ENCODE data around the gene NRTN.
"Not testable (repeated sequence)": the region's sequence is repeated elsewhere in the genome, so short reads cannot be mapped to it uniquely, and the experiment has no call there.

NRTN gene

DNA sequence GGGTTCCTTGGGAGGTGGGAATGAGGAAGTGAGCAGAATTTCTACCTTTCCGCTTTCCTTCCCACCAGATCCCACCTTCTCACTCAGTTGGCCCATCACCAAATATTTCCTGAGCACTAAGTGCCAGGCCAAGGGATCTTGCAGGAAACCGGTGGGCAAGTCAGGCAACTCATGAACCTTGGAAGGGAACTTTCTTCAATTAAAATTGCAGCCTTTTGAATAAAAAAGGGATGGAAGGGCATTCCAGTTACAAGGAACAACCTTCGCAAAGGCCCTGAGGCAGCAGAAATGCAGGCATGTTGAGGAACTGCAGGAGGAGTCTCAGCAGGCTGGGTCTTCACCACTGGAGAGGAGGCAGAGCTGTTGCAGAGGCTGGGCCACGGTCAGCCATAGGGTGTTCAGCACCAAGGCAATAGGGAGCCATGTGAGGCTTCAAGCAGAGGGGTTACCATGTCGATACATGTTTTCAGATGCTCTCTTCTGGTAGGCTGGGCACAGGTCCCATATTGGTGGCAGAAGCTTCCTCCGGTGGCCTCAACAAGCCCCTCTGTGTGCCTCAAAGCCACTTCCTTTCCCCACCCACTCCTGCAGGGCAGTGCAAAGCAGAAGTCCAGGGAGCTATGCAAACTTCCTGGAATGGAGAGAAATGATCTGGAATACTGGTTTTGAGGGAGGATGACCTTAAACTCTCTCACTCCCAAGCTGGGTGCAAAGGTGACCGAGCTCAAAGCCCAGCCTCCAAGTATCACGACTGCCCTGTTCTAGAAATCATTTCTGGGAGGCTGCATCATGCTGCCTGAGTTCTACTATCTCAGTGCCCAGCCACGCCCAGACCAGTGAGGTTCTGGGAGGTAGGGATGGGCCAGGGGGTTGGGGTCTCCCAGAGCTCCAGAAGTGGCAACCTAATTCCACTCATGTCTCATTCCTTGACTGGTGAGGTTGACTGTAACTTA is 34.5 kb downstream of the NRTN start, which contains the start of gene FUT6:
Gene FUT6 (minus strand): TSS at position 638 of the 953 bp plus-strand sequence. CDS start 7,135 bp downstream, outside the sequence.
- no peak for DNase-seq

DNA sequence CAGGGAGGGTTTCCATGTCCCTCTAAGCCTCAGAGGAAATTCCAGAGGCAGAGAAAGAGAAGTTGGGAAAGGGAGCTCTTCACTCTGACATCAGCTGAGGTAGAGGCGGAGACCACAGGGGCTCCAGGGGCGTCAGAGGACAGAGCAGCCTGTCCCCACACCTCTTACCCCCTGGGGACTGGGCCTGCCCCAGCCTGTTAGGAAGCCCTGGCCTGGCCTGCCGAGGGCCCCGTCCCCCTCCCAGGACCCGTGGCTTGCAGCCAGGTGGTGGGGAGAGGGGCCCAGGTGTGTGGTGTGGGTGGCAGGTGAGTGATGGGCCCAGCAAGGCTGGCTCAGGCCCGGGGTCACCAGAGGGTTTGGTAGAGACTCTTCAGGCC is 36.9 kb downstream of the NRTN start:
- not testable (repeated sequence) for DNase-seq

DNA sequence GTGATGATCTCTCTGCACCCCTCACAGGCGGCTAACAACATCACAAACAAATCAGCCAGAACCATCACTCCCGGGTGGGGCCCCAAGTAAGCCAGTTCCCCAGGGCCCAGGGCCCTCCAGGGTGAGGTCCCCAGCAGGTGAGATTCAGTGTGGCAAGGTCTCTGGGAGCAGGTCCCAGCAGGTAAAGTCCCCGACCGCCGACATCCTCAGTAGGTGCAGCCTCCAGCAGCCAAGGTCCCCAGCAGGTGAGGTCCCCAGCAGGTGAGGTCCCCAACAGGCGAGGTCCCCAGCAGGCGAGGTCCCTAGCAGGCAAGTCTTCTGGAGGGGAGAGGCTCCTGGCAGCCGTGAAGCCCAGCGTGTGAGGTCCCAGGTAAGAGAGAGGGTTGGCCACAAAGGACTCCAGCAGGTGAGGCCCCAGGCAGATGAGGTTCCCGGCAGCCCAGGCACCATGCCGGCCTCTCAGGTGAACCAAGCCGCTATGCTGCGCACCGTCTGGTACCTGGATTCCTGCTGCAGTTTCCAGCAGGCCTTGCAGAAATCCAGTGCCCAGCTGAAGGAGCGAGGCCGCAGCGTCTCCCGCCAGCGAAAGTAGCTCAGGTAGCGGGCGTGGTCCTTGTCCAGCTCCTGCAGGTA is 38.5 kb downstream of the NRTN start:
- no peak for DNase-seq

- no peak for DNase-seq
These were observed 39.9 kb downstream of the NRTN start for GRCh38 chr19:5844456-5845433.

DNA sequence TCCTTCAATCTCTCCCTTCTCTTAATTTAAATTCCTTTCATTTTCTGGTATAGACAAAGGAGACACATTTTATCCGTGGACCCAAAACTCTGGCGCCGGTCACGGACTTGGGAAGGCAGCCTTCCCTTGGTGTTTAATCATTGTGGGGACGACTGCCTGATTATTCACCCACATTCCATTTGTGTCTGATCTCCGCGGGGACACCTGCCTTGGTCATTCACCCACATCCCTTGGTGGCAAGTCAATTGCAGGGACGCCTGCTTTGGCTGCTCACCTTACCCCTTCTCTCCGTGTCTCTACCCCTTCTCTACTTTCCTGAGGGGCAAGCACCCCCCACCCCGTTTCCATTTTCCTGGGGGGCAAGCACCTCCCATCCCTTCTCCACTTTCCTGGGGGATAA is 43.0 kb downstream of the NRTN start:
- DNase-seq: not testable (repeated sequence)

- not testable (repeated sequence) for DNase-seq
These were observed 43.8 kb downstream of the NRTN start for GRCh38 chr19:5848621-5849020.

DNA sequence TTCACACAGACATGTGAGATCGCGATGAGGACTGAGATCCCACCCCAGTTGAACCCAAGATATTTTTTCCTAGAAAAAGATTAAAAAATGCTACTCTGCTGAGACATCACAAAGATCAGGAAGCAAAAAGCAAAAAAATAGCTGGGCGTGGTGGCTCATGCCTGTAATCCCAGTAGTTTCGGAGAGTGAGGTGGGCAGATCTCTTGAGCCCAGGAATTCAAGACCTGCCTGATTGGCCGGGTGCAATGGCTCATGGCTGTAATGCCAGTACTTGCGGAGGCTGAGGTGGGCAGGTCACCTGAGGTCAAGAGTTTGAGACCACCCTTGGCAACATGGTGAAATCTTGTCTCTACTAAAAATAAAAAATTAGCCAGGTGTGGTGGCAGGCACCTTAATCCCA is 45.3 kb downstream of the NRTN start:
- DNase-seq: no peak

DNA sequence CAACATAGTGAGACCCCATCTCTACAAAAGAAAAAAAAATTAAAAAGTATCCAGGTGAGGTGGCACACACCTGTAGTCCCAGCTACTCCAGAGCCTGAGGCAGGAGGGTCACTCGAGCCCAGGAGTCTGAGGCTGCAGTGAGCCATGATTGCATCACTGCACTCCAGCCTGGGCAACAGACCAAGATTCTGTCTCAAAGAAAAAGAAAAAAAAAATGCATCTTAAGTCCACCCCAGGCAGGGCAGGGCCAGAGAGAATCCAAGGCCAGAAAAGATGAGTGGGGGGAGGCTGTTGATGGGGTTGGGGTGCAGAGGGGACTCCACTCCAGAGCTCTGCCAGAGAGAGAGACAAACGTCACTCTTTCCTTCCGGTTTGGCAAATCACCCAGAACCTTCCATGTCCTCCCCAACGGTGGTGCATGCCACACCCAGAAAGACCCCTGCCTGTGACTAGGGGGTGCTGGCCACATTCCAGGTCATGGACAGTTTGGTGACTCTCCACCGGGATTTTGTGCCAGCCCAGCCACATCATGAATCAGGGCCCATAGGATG is 46.0 kb downstream of the NRTN start:
- no peak for DNase-seq

DNA sequence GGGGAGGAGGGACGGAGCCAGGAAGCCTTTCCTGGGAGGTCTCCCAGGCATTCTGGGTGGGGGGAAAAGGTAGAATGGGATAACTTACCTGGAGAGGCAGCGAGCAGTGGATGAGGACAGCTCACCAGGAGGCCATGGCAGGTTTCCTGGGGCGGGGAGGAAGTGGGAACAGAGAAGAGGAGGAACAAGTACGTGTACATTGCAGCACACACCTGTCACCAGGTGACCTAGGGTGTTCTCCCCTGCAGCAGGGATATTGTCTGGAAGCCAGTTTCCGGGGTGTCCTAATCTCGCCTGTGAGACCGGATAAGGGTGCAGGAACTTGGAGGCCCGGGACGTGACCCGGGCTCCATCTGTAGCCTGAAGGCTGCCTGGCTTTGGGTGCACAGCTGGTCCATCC is 46.4 kb downstream of the NRTN start, which contains the start of gene FUT3:
Gene FUT3 (minus strand): TSS at position 148 of the 400 bp plus-strand sequence.
- no peak for DNase-seq

GRCh38 chr19:5854121-5854520 is 49.3 kb downstream of the NRTN start:
- not testable (repeated sequence) for DNase-seq

DNA sequence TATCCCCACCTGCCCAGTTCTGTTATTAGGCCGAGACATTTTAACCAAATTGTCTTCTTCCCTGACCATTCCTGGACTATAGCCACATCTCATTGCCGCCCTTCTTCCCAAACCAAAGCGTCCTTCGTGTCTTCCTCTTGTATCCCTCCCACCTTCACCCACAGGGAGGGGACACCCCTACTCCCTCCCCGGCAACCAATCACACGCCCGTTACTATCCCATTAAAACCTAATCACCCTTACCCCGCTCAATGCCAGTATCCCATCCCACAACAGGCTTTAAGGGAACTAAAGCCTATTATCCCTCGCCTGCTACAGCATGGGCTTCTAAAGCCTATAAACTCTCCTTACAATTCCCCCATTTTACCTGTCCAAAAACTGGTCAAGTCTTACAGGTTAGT is 50.3 kb downstream of the NRTN start:
- DNase-seq: not testable (repeated sequence)

DNA sequence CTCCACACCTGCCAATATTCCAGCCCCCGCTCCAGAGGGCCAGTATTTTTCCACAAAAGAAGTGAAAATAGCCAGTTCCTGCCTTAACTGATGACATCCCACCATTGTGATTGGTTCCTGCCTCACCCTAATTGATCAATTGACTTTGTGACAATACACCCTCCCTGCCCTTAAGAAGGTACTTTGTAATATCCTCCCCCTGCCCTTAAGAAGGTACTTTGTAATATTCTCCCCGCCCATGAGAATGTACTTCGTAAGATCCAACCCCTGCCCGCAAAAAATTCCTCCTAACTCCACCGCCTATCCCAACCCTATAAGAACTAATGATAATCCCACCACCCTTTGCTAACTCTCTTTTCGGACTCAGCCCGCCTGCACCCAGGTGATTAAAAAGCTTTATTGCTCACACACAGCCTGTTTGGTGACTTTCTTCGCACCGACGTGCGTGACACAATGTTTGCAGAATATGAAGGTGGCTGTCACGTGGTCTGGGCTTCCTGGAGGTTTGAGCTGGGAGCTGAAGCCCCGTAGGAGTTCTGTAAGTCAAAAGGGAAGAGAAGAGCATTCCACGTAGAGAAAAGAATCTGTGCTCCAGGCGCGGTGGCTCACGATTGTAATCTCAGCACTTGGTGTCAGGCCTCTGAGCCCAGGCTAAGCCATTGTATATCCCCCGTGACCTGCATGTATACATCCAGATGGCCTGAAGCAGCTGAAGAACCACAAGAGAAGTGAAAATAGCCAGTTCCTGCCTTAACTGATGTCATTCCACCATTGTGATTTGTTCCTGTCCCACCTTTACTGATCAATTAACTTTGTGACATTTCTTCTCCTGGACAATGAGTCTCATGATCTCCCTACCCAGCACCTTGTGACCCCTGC is 52.6 kb downstream of the NRTN start:
- DNase-seq: no peak

GRCh38 chr19:5863030-5863665 is 58.3 kb downstream of the NRTN start:
- DNase-seq: no peak

DNA sequence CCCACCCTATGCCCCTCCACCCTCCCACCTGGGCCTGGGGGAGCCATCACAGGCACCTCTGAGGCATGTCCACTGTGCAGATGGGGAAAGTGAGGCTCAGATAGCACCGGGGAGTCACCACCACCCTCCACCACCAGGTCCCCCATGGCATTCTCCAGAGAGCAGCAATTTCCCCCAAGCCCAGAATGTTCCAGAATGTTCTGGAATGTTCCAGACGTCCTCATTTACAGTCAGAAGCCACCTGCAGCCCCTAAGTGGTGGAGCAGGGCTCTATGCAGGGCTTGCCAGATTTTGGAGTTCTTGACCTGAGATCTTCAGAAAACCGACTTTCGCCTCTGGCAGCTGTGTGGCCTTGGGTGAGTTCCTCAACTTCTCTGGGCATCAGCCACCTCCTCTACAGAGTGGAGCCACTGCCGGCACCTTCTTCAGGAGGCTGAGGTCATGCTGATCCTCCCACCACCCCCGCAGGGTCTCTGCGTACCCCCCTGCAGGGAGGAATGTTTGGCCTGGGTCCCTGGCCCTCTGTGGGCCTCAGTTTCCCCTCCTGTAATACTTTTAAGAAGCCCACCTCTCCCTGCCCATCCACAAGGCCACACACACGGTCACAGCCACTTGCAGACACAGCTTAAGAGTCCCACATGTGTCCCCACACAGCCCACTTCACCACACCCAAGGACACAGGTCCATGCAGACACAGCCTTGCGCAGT is 59.3 kb downstream of the NRTN start:
- no peak for DNase-seq

DNA sequence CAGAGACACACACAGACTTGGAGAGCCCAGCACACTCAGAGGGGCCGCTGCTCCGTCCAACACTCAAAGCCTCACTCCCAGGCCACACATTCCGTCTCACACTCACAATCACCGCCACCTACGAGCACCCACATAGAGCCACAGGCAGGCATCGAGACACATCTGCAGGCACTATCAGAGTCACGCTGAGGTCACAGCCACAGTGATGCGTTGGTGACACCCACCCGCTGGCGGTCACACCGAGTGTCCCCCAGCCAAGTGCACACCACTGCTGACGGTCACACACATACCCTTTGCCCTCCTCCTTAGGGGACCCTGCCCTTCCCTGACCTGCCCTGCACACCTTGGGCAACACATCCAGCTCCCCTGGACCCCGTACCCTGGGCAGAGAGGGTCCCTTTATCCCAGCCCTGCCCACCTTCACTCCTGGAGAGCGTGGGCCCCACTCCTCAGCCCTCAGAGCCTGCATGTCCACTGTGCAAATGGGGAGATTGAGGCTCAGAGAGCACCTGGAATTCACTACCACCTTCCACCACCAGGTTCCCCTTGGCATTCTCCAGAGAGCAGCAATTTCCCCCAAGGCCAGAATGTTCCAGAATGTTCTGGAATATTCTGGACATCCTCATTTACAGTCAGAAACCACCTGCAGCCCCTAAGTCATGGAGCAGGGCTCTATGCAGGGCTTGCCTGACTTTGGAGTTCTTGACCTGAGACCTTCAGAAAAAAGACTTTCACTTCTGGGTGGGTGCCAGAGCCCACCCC is 60.0 kb downstream of the NRTN start:
- no peak for DNase-seq

GRCh38 chr19:5865772-5866171 is 60.9 kb downstream of the NRTN start:
- DNase-seq: no peak

GRCh38 chr19:5867201-5868136 is 62.6 kb downstream of the NRTN start:
- DNase-seq: no peak

- no peak for DNase-seq
These were observed 66.1 kb downstream of the NRTN start for GRCh38 chr19:5870986-5871394.

Measured in stimulated activated CD4-positive, alpha-beta T cell treated with anti-CD3 and anti-CD28 coated beads, Interleukin-12 subunit alpha, Interleukin-12 subunit beta, amount 100 ng/mL, for 4 hours (primary cell).